Ectodermal cell (in vitro differentiated cells): ENCODE results near the gene ACR.

Experiments used
- H3K27ac ChIP-seq: 2 replicates; pipeline ENCODE4 v1.7.0; 2013; ENCODE audit warnings: mild to moderate bottlenecking, low read depth, low read length; ENCODE audit not compliant: insufficient read depth, poor library complexity, severe bottlenecking
- H3K27me3 ChIP-seq: 2 replicates; pipeline ENCODE4 v1.7.0; 2013; ENCODE audit warnings: mild to moderate bottlenecking, low read length; ENCODE audit not compliant: insufficient read depth, control insufficient read depth, poor library complexity, severe bottlenecking
- H3K36me3 ChIP-seq: one replicate; pipeline ENCODE4 v1.7.0; 2013; ENCODE audit warnings: low read length; ENCODE audit not compliant: control insufficient read depth, insufficient read depth
- H3K4me1 ChIP-seq: one replicate; pipeline ENCODE4 v1.7.0; 2013; ENCODE audit warnings: low read length; ENCODE audit not compliant: control insufficient read depth, insufficient read depth
- H3K4me3 ChIP-seq: 2 replicates; pipeline ENCODE4 v1.7.0; 2013; ENCODE audit warnings: low read depth, low read length, control low read depth; ENCODE audit not compliant: insufficient read depth
- H3K9me3 ChIP-seq: 2 replicates; pipeline ENCODE4 v1.7.0; 2013; ENCODE audit warnings: mild to moderate bottlenecking, low read length, moderate library complexity; ENCODE audit not compliant: control insufficient read depth
- WGBS, 2 experiments: methylation state at CpG; one replicate each; pipeline ENCODE4 v1.1.7; 2013; ENCODE audit warnings: missing lambda C conversion rate in 2 of 2; 5-methylcytosine and 5-hydroxymethylcytosine counted together

The ACR gene

DNA sequence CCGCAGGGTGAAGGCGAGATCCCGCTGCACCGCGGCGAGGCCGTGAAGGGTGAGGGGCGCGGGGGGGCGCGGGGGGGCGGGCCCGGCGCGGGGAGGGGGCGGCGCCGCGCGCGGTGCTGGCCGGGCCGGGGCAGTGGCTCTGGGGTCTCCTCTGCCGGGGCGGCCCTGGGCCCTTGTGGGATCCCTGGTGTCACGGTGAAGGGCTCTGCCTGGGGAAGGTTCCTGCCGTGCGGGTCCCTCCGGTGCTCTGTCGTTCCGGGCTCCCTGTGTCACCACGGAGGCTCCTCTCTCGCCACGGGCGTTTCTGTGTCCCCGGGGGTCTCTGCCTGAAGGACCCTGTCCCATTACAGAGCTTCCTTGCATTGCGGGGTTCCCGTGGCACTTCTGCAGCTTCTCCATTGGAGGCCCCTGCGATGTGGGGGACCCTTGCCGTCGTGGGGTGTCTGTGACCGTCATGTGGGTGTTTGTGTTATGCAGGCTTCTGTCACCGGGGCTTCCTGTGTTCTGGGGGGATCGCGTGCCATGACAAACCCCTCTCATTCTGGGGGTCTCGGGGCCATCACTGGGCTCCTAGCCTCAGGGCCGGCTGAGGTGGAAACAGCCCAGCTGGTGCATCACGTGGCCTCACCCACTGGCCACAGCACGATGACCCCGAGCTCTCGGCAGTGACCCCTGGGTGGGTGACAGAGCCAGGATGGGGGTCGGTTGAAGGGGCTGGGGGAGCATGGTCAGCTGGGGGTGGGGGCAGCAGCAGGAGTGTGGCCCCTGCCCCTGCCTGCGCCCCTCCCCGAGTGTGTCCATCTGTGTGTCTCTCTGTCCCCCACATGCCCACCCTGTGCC, 40.1 kb upstream of the ACR start:
- Histone ChIP-seq H3K27me3 (peaks cover 11% of the 10 kb centered on the region), H3K9me3 (no peaks in the 10 kb centered on the region), H3K4me3 (peak overlapping the region; percentile 36), H3K27ac (no peak overlapping the region), H3K36me3 (no peaks in the 10 kb centered on the region), H3K4me1 (no peaks in the 10 kb centered on the region)
- WGBS, 2 experiments: 30% methylated on average over 54 of the region's 54 CpGs

GRCh38 chr22:50698546-50698945, 39.5 kb upstream of the ACR start:
- H3K27ac ChIP-seq: no peak overlapping the region
- H3K4me1 ChIP-seq: no peaks in the 10 kb centered on the region
- no peak overlapping the region for H3K4me3 ChIP-seq
- 84 to 85% methylated on average over 12 of the region's 12 CpGs for WGBS, 2 experiments
- H3K36me3 ChIP-seq: no peaks in the 10 kb centered on the region
- H3K27me3 ChIP-seq: peaks cover 11% of the 10 kb centered on the region
- no peaks in the 10 kb centered on the region for H3K9me3 ChIP-seq

- Histone ChIP-seq H3K27ac (no peak overlapping the region), H3K4me3 (no peak overlapping the region), H3K9me3 (no peaks in the 10 kb centered on the region), H3K4me1 (no peaks in the 10 kb centered on the region), H3K36me3 (no peaks in the 10 kb centered on the region), H3K27me3 (peaks cover 11% of the 10 kb centered on the region)
- 91 to 94% methylated on average over 15 of the region's 15 CpGs for WGBS, 2 experiments
Observed at GRCh38 chr22:50699001-50699755, 38.8 kb upstream of the ACR start.

GRCh38 chr22:50699756-50700386, 38.1 kb upstream of the ACR start:
- H3K27ac ChIP-seq: no peak overlapping the region
- H3K4me1 ChIP-seq: peaks cover 5% of the 10 kb centered on the region
- WGBS, 2 experiments: 71 to 73% methylated on average over 14 of the region's 15 CpGs

DNA sequence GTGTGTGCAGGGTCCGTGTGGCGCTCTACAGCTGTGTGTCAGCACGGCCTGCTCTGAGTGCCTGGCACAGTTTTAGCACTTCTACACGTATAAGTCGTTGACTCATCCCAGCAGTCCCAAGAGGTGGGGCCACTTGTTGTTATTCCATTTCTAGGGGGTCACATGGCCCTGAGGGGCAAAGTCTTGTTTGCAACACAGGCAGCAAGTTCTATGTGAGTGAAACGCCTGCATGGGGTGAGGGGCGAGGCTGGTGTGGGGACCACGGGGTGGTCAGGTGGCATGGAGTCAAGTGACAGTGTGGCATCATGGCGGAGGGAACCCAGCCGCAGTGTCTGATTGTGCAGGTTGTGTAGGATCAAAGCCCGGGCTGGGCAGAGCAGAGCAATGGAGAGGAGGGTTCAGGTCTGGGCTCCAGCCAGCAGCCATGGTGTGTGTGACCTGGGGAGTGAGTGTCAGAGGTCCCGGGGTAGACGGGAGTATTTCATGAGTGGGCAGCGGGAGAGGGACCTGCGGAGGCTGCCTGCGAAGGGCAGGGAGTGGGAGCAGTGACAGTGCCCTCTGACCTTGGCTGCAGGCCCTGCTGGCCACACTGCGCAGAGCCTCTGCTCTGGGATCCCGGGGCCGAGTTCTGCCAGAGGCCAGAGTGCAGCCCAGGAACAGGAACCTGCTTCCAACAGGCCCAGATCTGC, 37.5 kb upstream of the ACR start:
- Histone ChIP-seq H3K9me3 (no peaks in the 10 kb centered on the region), H3K4me1 (peaks cover 7% of the 10 kb centered on the region), H3K27me3 (peaks cover 11% of the 10 kb centered on the region), H3K27ac (no peak overlapping the region), H3K4me3 (no peak overlapping the region), H3K36me3 (no peaks in the 10 kb centered on the region)
- WGBS, 2 experiments: 94 to 95% methylated on average over 19 of the region's 19 CpGs

More at GRCh38 chr22:50699756-50700386, 38.1 kb upstream of the ACR start:
- H3K36me3 ChIP-seq: no peaks in the 10 kb centered on the region
- peaks cover 11% of the 10 kb centered on the region for H3K27me3 ChIP-seq
- H3K4me3 ChIP-seq: no peak overlapping the region
- H3K9me3 ChIP-seq: no peaks in the 10 kb centered on the region

DNA sequence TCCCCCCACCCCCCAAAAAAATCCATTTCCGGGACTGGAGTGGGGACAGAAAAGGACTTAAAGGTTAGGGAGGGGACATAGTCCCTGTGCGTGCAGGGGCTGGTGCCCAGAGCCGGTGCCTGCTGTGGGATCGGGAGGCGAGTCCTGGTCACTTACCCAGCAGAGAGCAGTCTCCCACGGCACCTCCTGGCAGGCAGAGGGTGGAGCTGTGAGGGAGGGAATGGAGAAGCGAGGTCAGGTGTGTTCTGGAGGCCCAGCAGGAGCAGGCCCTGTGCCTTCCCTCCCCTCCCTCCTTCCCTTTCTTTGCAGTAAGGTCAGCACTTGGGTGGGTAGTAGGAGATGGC, 37.0 kb upstream of the ACR start:
- Histone ChIP-seq H3K4me1 (peaks cover 10% of the 10 kb centered on the region), H3K9me3 (no peaks in the 10 kb centered on the region), H3K4me3 (no peak overlapping the region), H3K27me3 (peaks cover 11% of the 10 kb centered on the region), H3K27ac (no peak overlapping the region), H3K36me3 (no peaks in the 10 kb centered on the region)
- WGBS, 2 experiments: 90 to 93% methylated on average over 7 of the region's 7 CpGs

DNA sequence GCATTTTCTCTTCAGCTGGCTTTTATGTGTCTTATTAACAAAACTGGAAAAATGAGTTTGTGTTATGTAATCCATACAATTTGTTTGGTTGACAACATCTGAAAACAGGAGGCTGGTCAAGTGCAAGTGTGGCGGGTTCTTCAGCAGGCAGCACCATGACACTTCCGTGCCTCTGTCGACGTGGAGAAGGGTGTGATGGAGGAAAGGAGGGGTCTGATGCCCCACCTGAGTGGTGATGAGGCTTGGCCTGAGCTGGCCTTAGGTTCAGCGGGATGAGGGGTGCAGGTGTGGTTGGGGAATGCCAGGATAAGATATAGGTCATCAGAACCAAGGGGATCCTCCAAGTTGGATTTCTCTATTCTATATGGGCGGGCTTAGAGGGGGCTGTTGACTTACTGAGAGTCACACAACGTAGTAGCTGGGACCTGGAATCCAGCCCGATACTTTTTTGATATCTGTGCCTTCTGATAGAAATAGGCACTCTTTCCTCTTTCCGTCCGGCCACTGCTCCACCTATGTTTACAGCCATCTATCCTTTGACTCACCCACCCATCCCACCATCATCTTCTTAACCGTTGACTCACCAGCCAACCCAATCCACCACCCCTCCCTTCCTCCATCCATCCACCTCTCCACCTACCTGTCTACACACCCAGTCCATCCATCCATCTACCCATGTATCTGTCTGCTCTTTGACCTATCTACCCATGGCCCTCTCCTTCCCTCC, 36.4 kb upstream of the ACR start:
- WGBS, 2 experiments: 92 to 94% methylated on average over 11 of the region's 11 CpGs
- Histone ChIP-seq H3K27ac (no peak overlapping the region), H3K4me1 (peaks cover 12% of the 10 kb centered on the region), H3K9me3 (no peaks in the 10 kb centered on the region), H3K27me3 (peaks cover 11% of the 10 kb centered on the region), H3K4me3 (no peak overlapping the region), H3K36me3 (no peaks in the 10 kb centered on the region)

DNA sequence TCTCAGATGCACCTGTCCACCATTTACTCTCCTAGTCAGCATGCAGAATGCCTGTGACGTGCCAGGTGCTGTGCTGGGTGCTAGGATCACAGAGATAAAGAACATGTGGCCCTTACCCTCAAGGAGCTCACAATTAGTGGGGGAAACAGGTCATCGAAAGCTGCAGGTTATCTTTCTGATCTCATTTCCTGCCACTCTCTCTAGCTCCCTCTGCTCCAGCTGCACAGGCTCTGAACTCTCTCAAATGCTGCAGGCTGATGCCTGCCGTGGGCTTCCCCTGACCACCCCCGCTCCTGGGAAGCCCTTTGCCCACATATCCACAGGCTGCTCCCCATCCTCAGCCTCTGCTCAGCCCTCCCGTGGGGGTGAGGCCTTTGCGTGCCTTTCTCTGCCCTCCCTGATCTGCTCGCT, 35.7 kb upstream of the ACR start:
- H3K27ac ChIP-seq: no peak overlapping the region
- H3K36me3 ChIP-seq: no peaks in the 10 kb centered on the region
- no peaks in the 10 kb centered on the region for H3K9me3 ChIP-seq
- no peak overlapping the region for H3K4me3 ChIP-seq
- 89 to 93% methylated on average over 7 of the region's 7 CpGs for WGBS, 2 experiments
- H3K27me3 ChIP-seq: peaks cover 11% of the 10 kb centered on the region
- H3K4me1 ChIP-seq: peaks cover 12% of the 10 kb centered on the region

DNA sequence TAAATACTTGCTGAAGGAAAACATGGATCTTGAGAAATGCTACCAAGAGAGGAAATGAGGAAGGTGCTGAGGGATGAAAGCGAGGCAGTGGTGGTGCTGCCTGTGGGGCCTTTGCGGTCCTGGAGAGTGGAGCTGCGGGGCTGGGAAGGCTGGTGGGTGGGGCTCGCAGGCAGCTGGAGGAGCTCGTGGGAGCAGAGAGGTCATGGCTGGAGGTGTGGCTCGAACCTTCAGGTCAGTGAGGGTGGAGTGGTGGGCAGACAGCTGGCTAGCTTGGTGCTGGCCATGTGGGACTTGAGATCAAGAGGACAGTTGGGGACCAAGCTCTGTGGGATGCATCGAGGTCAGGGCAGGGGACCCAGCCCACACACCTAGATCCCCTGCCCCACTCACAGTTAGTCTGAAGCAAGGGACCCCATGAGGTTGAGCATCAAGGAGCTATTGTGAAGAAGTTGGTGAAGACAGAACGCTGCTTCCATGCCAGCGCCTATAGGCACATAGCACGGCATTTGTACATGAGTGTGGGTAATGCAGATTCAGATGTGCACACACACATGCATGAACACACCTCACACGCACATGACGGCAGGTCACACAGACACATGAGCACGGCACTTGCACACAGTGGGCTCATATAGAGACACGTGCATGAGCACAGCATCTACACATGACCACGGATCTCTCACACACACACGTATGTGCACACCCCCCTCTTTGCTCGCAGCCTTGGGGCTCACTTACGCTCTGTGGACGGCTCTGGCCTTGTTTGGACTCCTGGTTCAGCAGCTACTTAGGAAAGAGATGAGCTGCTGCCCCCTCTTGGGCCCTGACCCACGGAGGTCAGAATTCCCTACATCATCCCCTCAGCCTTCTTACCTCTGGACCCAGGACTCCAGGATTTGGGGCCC, 34.9 kb upstream of the ACR start:
- no peaks in the 10 kb centered on the region for H3K36me3 ChIP-seq
- H3K4me1 ChIP-seq: peaks cover 12% of the 10 kb centered on the region
- no peak overlapping the region for H3K27ac ChIP-seq
- H3K4me3 ChIP-seq: no peak overlapping the region
- 90 to 92% methylated on average over 20 of the region's 20 CpGs for WGBS, 2 experiments
- H3K27me3 ChIP-seq: peaks cover 6% of the 10 kb centered on the region
- no peaks in the 10 kb centered on the region for H3K9me3 ChIP-seq
